ENCODE results near the gene FBXO10. TPM values are rescaled to one million over a fixed set of nuclear protein-coding genes. Genes with fewer than 3 reads are reported as not detected.
"Not testable (repeated sequence)": the region's sequence is repeated elsewhere in the genome, so short reads cannot be mapped to it uniquely, and the experiment has no call there.

Gene FBXO10
- total RNA-seq, 2 experiments from 2014 or later: 0.81 to 2.3 TPM

DNA sequence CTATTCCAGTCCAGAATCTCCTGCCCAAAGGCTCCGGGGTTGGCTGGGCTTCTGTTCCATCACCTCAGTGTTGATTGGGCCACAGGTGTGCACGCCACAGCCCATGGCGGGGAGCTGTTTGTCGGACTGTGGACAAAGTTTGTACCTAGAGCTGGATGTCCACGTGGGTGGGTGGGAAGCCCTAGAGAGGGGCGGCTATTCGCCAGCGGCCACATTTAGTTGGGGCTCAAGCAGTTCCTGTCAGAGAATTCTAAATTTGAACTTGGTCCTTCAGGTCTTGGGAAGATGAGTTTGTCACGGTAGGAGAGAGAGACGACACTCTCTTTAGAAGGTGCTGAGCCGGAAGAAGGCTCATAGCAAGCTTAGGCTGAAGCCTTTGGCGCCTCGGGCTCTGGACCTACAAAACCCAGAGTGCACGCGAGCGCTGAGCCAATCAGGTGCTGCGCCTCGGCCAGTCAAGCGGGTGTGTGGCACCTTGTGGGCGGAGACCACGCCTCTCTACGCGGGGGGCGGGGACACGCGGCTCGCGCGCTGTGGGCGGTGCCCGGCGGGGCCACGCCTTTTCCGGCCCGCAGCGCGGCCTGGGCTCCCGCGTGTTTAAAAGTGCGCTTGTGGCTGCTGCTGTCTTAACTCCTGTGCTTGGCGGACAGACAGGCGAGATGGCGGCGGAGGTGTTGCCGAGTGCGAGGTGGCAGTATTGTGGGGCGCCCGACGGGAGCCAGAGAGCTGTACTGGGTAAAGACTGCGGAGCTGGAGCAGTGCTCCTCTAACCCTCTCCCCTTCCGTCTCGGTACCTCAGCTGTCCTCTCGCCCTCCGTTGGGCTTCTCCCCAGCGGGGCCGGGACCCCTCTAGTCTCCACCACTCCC lies 90.6 kb downstream of the FBXO10 start, which contains the start of gene POLR1E:
POLR1E (plus strand) TSS at position 560 of the 867 bp plus-strand sequence; CDS start at position 660, 100 bp downstream.
- Mint-ChIP-seq H3K27ac (peak within 1 kb of the TSS; percentile 92), H3K36me3 (ENCODE audit: low read depth) (peaks cover 44% of the 10 kb centered on the region), H3K4me1 (ENCODE audit: low read depth) (peaks cover 47% of the 10 kb centered on the region), H3K27me3 (peaks cover 8% of the 10 kb centered on the region), H3K4me3 (peak within 1 kb of the TSS; percentile 94), H3K9me3 (no peaks in the 10 kb centered on the region)
- POLR2A ChIA-PET: interaction anchor here (0.9 to 4.5 kb wide), 12 partner anchors 10 to 365 kb away, joined by 3 to 52 read pairs (median 4); partner anchors contain the start of genes FBXO10, GRHPR, TOMM5 and ZBTB5
- DNase-seq (peak; percentile 91 to 98 (median 96)), ATAC-seq (ENCODE audit: poor library complexity) (peak; percentile 97)
- Histone ChIP-seq H3K36me3 (ENCODE audit: insufficient read depth, low read length) (peaks cover 30% of the 10 kb centered on the region), H3K4me1 (ENCODE audit: insufficient read depth, low read length) (peaks cover 29% of the 10 kb centered on the region), H3K9me3 (ENCODE audit: control insufficient read depth in 1 of 2, insufficient read depth in 1 of 2, low read length in 2 of 2) (no peaks in the 10 kb centered on the region), H3K27me3 (ENCODE audit: control insufficient read depth in 1 of 2, insufficient read depth in 2 of 2, low read length in 2 of 2) (peaks cover 0 to 3% of the 10 kb centered on the region in 2 experiments), H3K27ac (ENCODE audit: low read depth in 1 of 2, low read length in 2 of 2) (peak within 1 kb of the TSS; percentile 67 to 74), H3K4me3 (ENCODE audit: low read length) (peak within 1 kb of the TSS; percentile 89)
- TF ChIP-seq, protein P1, sequence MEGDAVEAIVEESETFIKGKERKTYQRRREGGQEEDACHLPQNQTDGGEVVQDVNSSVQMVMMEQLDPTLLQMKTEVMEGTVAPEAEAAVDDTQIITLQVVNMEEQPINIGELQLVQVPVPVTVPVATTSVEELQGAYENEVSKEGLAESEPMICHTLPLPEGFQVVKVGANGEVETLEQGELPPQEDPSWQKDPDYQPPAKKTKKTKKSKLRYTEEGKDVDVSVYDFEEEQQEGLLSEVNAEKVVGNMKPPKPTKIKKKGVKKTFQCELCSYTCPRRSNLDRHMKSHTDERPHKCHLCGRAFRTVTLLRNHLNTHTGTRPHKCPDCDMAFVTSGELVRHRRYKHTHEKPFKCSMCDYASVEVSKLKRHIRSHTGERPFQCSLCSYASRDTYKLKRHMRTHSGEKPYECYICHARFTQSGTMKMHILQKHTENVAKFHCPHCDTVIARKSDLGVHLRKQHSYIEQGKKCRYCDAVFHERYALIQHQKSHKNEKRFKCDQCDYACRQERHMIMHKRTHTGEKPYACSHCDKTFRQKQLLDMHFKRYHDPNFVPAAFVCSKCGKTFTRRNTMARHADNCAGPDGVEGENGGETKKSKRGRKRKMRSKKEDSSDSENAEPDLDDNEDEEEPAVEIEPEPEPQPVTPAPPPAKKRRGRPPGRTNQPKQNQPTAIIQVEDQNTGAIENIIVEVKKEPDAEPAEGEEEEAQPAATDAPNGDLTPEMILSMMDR (IDR thresholded peaks at IDR 0.05): no peak
- CTCF ChIA-PET: interaction anchor here (0.6 to 1.1 kb wide), 2 partner anchors 18 to 22 kb away, joined by 3 read pairs; no protein-coding TSS in a partner anchor
- intact Hi-C loops (cut with DNase I, micrococcal nuclease): loop anchor here (1.0 to 10.0 kb wide), 10 partner anchors 20 to 1001 kb away; partner anchors contain the start of genes GRHPR (in 2 of the 2), DCAF10 (in 1 of the 2), SLC25A51 (in 1 of the 2) and ZBTB5 (in 1 of the 2)

DNA sequence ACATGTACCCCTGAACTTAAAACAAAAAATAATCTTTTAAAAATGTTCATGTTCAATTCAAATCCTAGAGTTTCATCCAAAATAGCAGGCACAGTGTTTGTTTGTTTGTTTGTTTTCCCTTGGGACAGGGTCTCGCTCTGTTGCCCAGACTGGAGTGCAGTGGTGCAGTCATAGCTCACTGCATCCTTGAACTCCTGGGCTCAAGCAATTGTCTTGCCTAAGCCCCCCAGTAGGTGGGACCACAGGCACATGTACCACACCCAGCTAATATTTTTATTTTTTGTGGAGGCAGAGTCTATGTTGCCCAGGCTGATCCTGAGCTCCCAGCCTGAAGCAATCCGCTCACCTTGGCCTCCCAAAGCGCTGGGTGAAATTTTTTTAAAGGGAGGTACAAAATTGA lies 95.4 kb downstream of the FBXO10 start:
- ATAC-seq (ENCODE audit: poor library complexity): no peak

DNA sequence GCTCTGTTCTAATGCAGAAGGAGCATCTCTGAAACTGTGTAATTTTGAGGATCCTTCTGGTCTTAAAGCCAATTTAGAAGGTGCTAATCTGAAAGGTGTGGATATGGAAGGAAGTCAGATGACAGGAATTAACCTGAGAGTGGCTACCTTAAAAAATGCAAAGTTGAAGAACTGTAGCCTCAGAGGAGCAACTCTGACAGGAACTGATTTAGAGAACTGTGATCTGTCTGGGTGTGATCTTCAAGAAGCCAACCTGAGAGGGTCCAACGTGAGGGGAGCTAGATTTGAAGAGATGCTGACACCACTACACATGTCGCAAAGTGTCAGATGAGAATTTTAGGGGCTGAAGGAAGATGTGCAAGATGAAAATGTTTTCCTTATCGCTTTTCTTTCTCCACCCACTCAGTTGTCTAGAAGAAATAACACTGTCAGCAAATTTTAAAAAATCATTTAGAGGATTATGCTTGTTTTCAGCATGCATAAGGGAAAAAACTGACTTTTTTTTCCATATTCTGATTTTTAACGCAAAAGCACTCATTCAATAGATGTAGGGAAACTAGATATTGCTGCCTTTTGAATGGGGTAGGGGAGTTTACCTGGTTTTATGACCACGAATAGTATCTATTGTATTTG lies 98.1 kb downstream of the FBXO10 start:
- peaks cover 49% of the 10 kb centered on the region for H3K27me3 Mint-ChIP-seq
- DNase-seq; H3K9me3 ChIP-seq (ENCODE audit: control insufficient read depth in 1 of 2, insufficient read depth in 1 of 2, low read length in 2 of 2); H3K4me3 Mint-ChIP-seq; H3K9me3 Mint-ChIP-seq; H3K4me3 ChIP-seq (ENCODE audit: low read length); CTCF ChIA-PET; H3K4me1 Mint-ChIP-seq (ENCODE audit: low read depth); H3K27ac ChIP-seq (ENCODE audit: low read depth in 1 of 2, low read length in 2 of 2); H3K36me3 ChIP-seq (ENCODE audit: insufficient read depth, low read length); H3K27ac Mint-ChIP-seq; POLR2A ChIA-PET; ATAC-seq (ENCODE audit: poor library complexity); intact Hi-C loops (cut with DNase I, micrococcal nuclease); H3K27me3 ChIP-seq (ENCODE audit: control insufficient read depth in 1 of 2, insufficient read depth in 2 of 2, low read length in 2 of 2); H3K4me1 ChIP-seq (ENCODE audit: insufficient read depth, low read length); H3K36me3 Mint-ChIP-seq (ENCODE audit: low read depth): not testable (repeated sequence)

More for the DNA sequence above, 95.4 kb downstream of the FBXO10 start:
- no peak overlapping the region for H3K4me3 ChIP-seq (ENCODE audit: low read length)
- TF ChIP-seq, protein P1 (IDR thresholded peaks at IDR 0.05): no peak
- DNase-seq: no peak
- H3K36me3 ChIP-seq (ENCODE audit: insufficient read depth, low read length): no peaks in the 10 kb centered on the region
- ChIA-PET CTCF (interaction anchor here (1.5 kb wide), 1 partner anchor 11 kb away, joined by 3 read pairs; no protein-coding TSS in a partner anchor), POLR2A (interaction anchor here (0.6 to 1.6 kb wide), 2 partner anchors 15 to 269 kb away, joined by 3 to 7 read pairs; no protein-coding TSS in a partner anchor)
- peaks cover 8% of the 10 kb centered on the region for H3K4me1 ChIP-seq (ENCODE audit: insufficient read depth, low read length)
- no peak overlapping the region for H3K27ac ChIP-seq (ENCODE audit: low read depth in 1 of 2, low read length in 2 of 2)
- Mint-ChIP-seq H3K27ac (no peak overlapping the region), H3K36me3 (ENCODE audit: low read depth) (peaks cover 2% of the 10 kb centered on the region), H3K4me3 (no peak overlapping the region), H3K4me1 (ENCODE audit: low read depth) (peaks cover 11% of the 10 kb centered on the region), H3K27me3 (peaks cover 49% of the 10 kb centered on the region), H3K9me3 (no peaks in the 10 kb centered on the region)
- intact Hi-C loops (cut with DNase I, micrococcal nuclease): loop anchor here in 1 of 2 experiments (5.0 to 10.0 kb wide), 5 partner anchors 272 to 996 kb away; partner anchors contain the start of genes SHB and TRMT10B
- no peaks in the 10 kb centered on the region for H3K9me3 ChIP-seq (ENCODE audit: control insufficient read depth in 1 of 2, insufficient read depth in 1 of 2, low read length in 2 of 2)
- peaks cover 0 to 3% of the 10 kb centered on the region in 2 experiments for H3K27me3 ChIP-seq (ENCODE audit: control insufficient read depth in 1 of 2, insufficient read depth in 2 of 2, low read length in 2 of 2)

DNA sequence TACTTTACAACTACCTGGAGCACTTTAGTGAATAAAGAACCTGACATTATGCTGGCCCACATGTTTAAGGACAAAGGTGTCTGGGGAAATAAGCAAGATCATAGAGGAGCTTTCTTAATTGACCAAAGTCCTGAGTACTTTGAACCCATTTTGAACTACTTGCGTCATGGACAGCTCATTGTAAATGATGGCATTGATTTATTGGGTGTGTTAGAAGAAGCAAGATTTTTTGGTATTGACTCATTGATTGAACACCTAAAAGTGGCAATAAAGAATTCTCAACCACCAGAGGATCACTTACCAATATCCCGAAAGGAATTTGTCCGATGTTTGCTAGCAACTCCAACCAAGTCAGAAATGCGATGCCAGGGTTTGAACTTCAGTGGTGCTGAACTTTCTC lies 98.7 kb downstream of the FBXO10 start:
- H3K9me3 ChIP-seq (ENCODE audit: control insufficient read depth in 1 of 2, insufficient read depth in 1 of 2, low read length in 2 of 2); H3K27ac ChIP-seq (ENCODE audit: low read depth in 1 of 2, low read length in 2 of 2); H3K36me3 Mint-ChIP-seq (ENCODE audit: low read depth); ATAC-seq (ENCODE audit: poor library complexity); H3K4me1 ChIP-seq (ENCODE audit: insufficient read depth, low read length); H3K4me3 ChIP-seq (ENCODE audit: low read length); CTCF ChIA-PET; DNase-seq; H3K36me3 ChIP-seq (ENCODE audit: insufficient read depth, low read length); H3K9me3 Mint-ChIP-seq; H3K4me3 Mint-ChIP-seq; H3K27ac Mint-ChIP-seq; POLR2A ChIA-PET; H3K27me3 ChIP-seq (ENCODE audit: control insufficient read depth in 1 of 2, insufficient read depth in 2 of 2, low read length in 2 of 2); intact Hi-C loops (cut with DNase I, micrococcal nuclease); H3K4me1 Mint-ChIP-seq (ENCODE audit: low read depth): not testable (repeated sequence)
- H3K27me3 Mint-ChIP-seq: peaks cover 49% of the 10 kb centered on the region
